CD4-positive, CD25-positive, alpha-beta regulatory T cell (primary cell): ENCODE data around the gene CELF6. TPM values are rescaled to one million over a fixed set of nuclear protein-coding genes. Genes with fewer than 3 reads are reported as not detected.

Experiments
- ATAC-seq, 2 donors: fragments of 150-1000 bp; cut with Tn5 transposase; one replicate each; pipeline ENCODE4 v1.10.0; 2021; ENCODE audit warnings: low read depth in 2 of 2, moderate number of reproducible peaks in 2 of 2, moderate library complexity in 1 of 2
- DNase-seq, 3 donors: peaks; one replicate each; pipeline versions ENCODE4 v3.0.0 to v3.0.0-alpha.2; 2012 to 2022; ENCODE audit warnings: mixed read lengths in 1 of 3
- H3K27ac ChIP-seq: one replicate; pipeline ENCODE4 v1.7.0; 2013; ENCODE audit warnings: mild to moderate bottlenecking, low read length; ENCODE audit not compliant: insufficient read depth, poor library complexity, severe bottlenecking
- H3K27me3 ChIP-seq: one replicate; pipeline ENCODE4 v1.7.0; 2013; ENCODE audit warnings: low read length; ENCODE audit not compliant: control insufficient read depth, insufficient read depth
- H3K36me3 ChIP-seq: one replicate; pipeline ENCODE4 v1.7.0; 2013; ENCODE audit warnings: mild to moderate bottlenecking, low read length, moderate library complexity; ENCODE audit not compliant: control insufficient read depth, insufficient read depth
- H3K4me1 ChIP-seq: 2 replicates; pipeline ENCODE4 v1.7.0; 2013; ENCODE audit warnings: mild to moderate bottlenecking, low read length; ENCODE audit not compliant: insufficient read depth, control insufficient read depth, poor library complexity, severe bottlenecking
- H3K4me3 ChIP-seq: one replicate; pipeline ENCODE4 v1.7.0; 2013; ENCODE audit warnings: low read depth, mild to moderate bottlenecking, low read length, moderate library complexity
- H3K9me3 ChIP-seq, 2 experiments: 1 replicate in 1 of 2; 2 replicates in 1 of 2; pipeline ENCODE4 v1.7.0; 2013; ENCODE audit warnings: low read length in 2 of 2, mild to moderate bottlenecking in 1 of 2, moderate library complexity in 1 of 2; ENCODE audit not compliant: control insufficient read depth in 2 of 2
- H3K27ac Mint-ChIP-seq, 3 donors: one replicate each; pipeline ENCODE4 v1.8.0; 2020 to 2022; ENCODE audit warnings: mild to moderate bottlenecking in 3 of 3, mixed read lengths in 3 of 3, moderate library complexity in 2 of 3
- H3K27me3 Mint-ChIP-seq: one replicate; pipeline ENCODE4 v1.8.0; 2022; ENCODE audit warnings: mild to moderate bottlenecking, mixed read lengths
- H3K36me3 Mint-ChIP-seq: one replicate; pipeline ENCODE4 v1.8.0; 2020; ENCODE audit warnings: mixed read lengths
- H3K4me1 Mint-ChIP-seq, 4 donors: one replicate each; pipeline ENCODE4 v1.8.0; 2020 to 2022; ENCODE audit warnings: mixed read lengths in 4 of 4, mild to moderate bottlenecking in 1 of 4
- H3K4me3 Mint-ChIP-seq, 4 donors: one replicate each; pipeline ENCODE4 v1.8.0; 2020 to 2022; ENCODE audit warnings: mild to moderate bottlenecking in 4 of 4, mixed read lengths in 4 of 4, moderate library complexity in 3 of 4
- H3K9me3 Mint-ChIP-seq, 7 donors: one replicate each; pipeline ENCODE4 v1.8.0; 2020 to 2022; ENCODE audit warnings: mixed read lengths in 7 of 7, mild to moderate bottlenecking in 3 of 7, moderate library complexity in 2 of 7
- polyA plus RNA-seq, 4 donors: library from polyadenylated mRNA; unstranded; fragments of 300-500 nt; fragmentation: Illumina TruSeq; gene quantifications; one replicate each; pipeline ENCODE4 v1.2.3, GENCODE V29; 2021
- total RNA-seq: library from RNA; stranded (reverse); gene quantifications from one replicate; pipeline ENCODE4 v1.2.3, GENCODE V29; 2022

Gene CELF6
- total and polyA plus RNA-seq, 5 donors from 2014 or later, result 0.14 to 1.7 TPM; not detected in 3

GRCh38 chr15:72318408-72318942, 1.5 kb downstream of the CELF6 start:
- Histone ChIP-seq H3K36me3 (no peaks in the 10 kb centered on the region), H3K4me3 (no peak overlapping the region)
- H3K27ac Mint-ChIP-seq, result peak overlapping the region in 1 of 3 donors; percentile 4

GRCh38 chr15:72315706-72316370, 4.1 kb downstream of the CELF6 start:
- no peaks in the 10 kb centered on the region for H3K9me3 ChIP-seq
- no peaks in the 10 kb centered on the region for H3K36me3 ChIP-seq
- peaks cover 8% of the 10 kb centered on the region for H3K4me1 ChIP-seq
- Mint-ChIP-seq H3K9me3 (peaks cover 0 to 5% (median 0%) of the 10 kb centered on the region in 7 donors), H3K4me1 (peaks cover 0 to 18% (median 15%) of the 10 kb centered on the region in 4 donors), H3K4me3 (no peak overlapping the region), H3K27ac (no peak overlapping the region), H3K27me3 (peaks cover 13% of the 10 kb centered on the region), H3K36me3 (no peaks in the 10 kb centered on the region)
- H3K4me3 ChIP-seq, result no peak overlapping the region
- H3K27me3 ChIP-seq, result no peaks in the 10 kb centered on the region
- DNase-seq, result no peak
- no peak for ATAC-seq
- H3K27ac ChIP-seq, result no peak overlapping the region

More at GRCh38 chr15:72318408-72318942, 1.5 kb downstream of the CELF6 start:
- Histone ChIP-seq H3K27me3 (no peaks in the 10 kb centered on the region), H3K27ac (no peak overlapping the region), H3K9me3 (peaks cover 0 to 2% of the 10 kb centered on the region in 2 experiments), H3K4me1 (peaks cover 9% of the 10 kb centered on the region)
- ATAC-seq, result no peak
- peak in 1 of 3 donors; percentile 14 for DNase-seq
- Mint-ChIP-seq H3K4me3 (peak overlapping the region in 3 of 4 donors; percentile 71 to 87 (median 79)), H3K27me3 (peaks cover 14% of the 10 kb centered on the region), H3K9me3 (peaks cover 0 to 5% (median 0%) of the 10 kb centered on the region in 7 donors), H3K4me1 (peaks cover 0 to 25% (median 17%) of the 10 kb centered on the region in 4 donors), H3K36me3 (no peaks in the 10 kb centered on the region)

GRCh38 chr15:72313881-72314280, 6.1 kb downstream of the CELF6 start:
- ATAC-seq, result no peak
- no peaks in the 10 kb centered on the region for H3K36me3 ChIP-seq
- Mint-ChIP-seq H3K36me3 (peaks cover 3% of the 10 kb centered on the region), H3K27ac (no peak overlapping the region), H3K27me3 (peaks cover 3% of the 10 kb centered on the region), H3K9me3 (peaks cover 0 to 2% (median 0%) of the 10 kb centered on the region in 7 donors), H3K4me1 (peaks cover 0 to 6% (median 4%) of the 10 kb centered on the region in 4 donors), H3K4me3 (no peak overlapping the region)
- H3K27ac ChIP-seq, result no peak overlapping the region
- H3K4me3 ChIP-seq, result no peak overlapping the region
- no peaks in the 10 kb centered on the region for H3K27me3 ChIP-seq
- no peaks in the 10 kb centered on the region for H3K4me1 ChIP-seq
- H3K9me3 ChIP-seq, result no peaks in the 10 kb centered on the region
- DNase-seq, result no peak

GRCh38 chr15:72313448-72313840, 6.5 kb downstream of the CELF6 start:
- no peak overlapping the region for H3K27ac Mint-ChIP-seq
- no peak for ATAC-seq
- peaks cover 0 to 2% (median 0%) of the 10 kb centered on the region in 7 donors for H3K9me3 Mint-ChIP-seq
- H3K36me3 Mint-ChIP-seq, result peaks cover 3% of the 10 kb centered on the region
- H3K27me3 Mint-ChIP-seq, result no peaks in the 10 kb centered on the region
- Histone ChIP-seq H3K36me3 (no peaks in the 10 kb centered on the region), H3K27me3 (no peaks in the 10 kb centered on the region), H3K4me1 (no peaks in the 10 kb centered on the region), H3K27ac (no peak overlapping the region), H3K4me3 (no peak overlapping the region), H3K9me3 (no peaks in the 10 kb centered on the region)
- H3K4me1 Mint-ChIP-seq, result peaks cover 0 to 1% (median under 1%) of the 10 kb centered on the region in 4 donors
- H3K4me3 Mint-ChIP-seq, result no peak overlapping the region
- no peak for DNase-seq

GRCh38 chr15:72312605-72313447, 7.1 kb downstream of the CELF6 start:
- Histone ChIP-seq H3K4me1 (no peaks in the 10 kb centered on the region), H3K27ac (no peak overlapping the region), H3K4me3 (no peak overlapping the region), H3K36me3 (no peaks in the 10 kb centered on the region), H3K9me3 (no peaks in the 10 kb centered on the region), H3K27me3 (no peaks in the 10 kb centered on the region)
- peak; percentile 60 to 73 for ATAC-seq
- peaks cover 0 to under 1% (median 0%) of the 10 kb centered on the region in 4 donors for H3K4me1 Mint-ChIP-seq
- DNase-seq, result peak; percentile 32 to 60 (median 53)
- H3K4me3 Mint-ChIP-seq, result no peak overlapping the region
- peaks cover 0 to 3% (median 0%) of the 10 kb centered on the region in 7 donors for H3K9me3 Mint-ChIP-seq
- H3K27me3 Mint-ChIP-seq, result no peaks in the 10 kb centered on the region
- peaks cover 3% of the 10 kb centered on the region for H3K36me3 Mint-ChIP-seq
- H3K27ac Mint-ChIP-seq, result no peak overlapping the region

- Histone ChIP-seq H3K27me3 (no peaks in the 10 kb centered on the region), H3K4me3 (no peak overlapping the region), H3K9me3 (no peaks in the 10 kb centered on the region), H3K36me3 (no peaks in the 10 kb centered on the region), H3K27ac (no peak overlapping the region), H3K4me1 (peaks cover 4% of the 10 kb centered on the region)
- no peak for DNase-seq
- Mint-ChIP-seq H3K4me1 (peaks cover 0 to 9% (median 2%) of the 10 kb centered on the region in 4 donors), H3K4me3 (no peak overlapping the region), H3K27me3 (peaks cover 4% of the 10 kb centered on the region), H3K9me3 (peaks cover 0 to 1% (median 0%) of the 10 kb centered on the region in 7 donors), H3K36me3 (peaks cover 8% of the 10 kb centered on the region), H3K27ac (peak overlapping the region in 1 of 3 donors; percentile 49)
- no peak for ATAC-seq
Observed at GRCh38 chr15:72307026-72307425, 12.9 kb downstream of the CELF6 start.

- Mint-ChIP-seq H3K9me3 (peaks cover 0 to 1% (median 0%) of the 10 kb centered on the region in 7 donors), H3K4me3 (peak overlapping the region in 1 of 4 donors; percentile 7), H3K36me3 (peaks cover 8% of the 10 kb centered on the region), H3K4me1 (peaks cover 0 to 9% (median 2%) of the 10 kb centered on the region in 4 donors), H3K27ac (peak overlapping the region in 1 of 3 donors; percentile 49), H3K27me3 (peaks cover 4% of the 10 kb centered on the region)
- Histone ChIP-seq H3K27ac (no peak overlapping the region), H3K4me1 (peaks cover 4% of the 10 kb centered on the region), H3K4me3 (no peak overlapping the region), H3K9me3 (no peaks in the 10 kb centered on the region), H3K27me3 (no peaks in the 10 kb centered on the region), H3K36me3 (no peaks in the 10 kb centered on the region)
- peak; percentile 64 to 70 for ATAC-seq
- DNase-seq, result peak; percentile 23 to 80 (median 65)
Observed at GRCh38 chr15:72306211-72306785, 13.7 kb downstream of the CELF6 start.
